Muscle layer of colon (tissue), 2 donors: ENCODE results near the gene RRAD.

Source experiments
- H3K27ac ChIP-seq: one replicate; pipeline ENCODE4 v1.7.0; 2013; ENCODE audit warnings: low read depth, mild to moderate bottlenecking, low read length, moderate library complexity
- H3K27me3 ChIP-seq, 2 donors: one replicate each; pipeline ENCODE4 v1.7.0; 2013; ENCODE audit warnings: low read length in 2 of 2, mild to moderate bottlenecking in 2 of 2; ENCODE audit not compliant: insufficient read depth in 2 of 2, control insufficient read depth in 1 of 2
- H3K36me3 ChIP-seq: one replicate; pipeline ENCODE4 v1.7.0; 2013; ENCODE audit warnings: mild to moderate bottlenecking, low read length; ENCODE audit not compliant: insufficient read depth
- H3K4me1 ChIP-seq: one replicate; pipeline ENCODE4 v1.7.0; 2013; ENCODE audit warnings: mild to moderate bottlenecking, low read length; ENCODE audit not compliant: insufficient read depth
- H3K4me3 ChIP-seq, 2 donors: one replicate each; pipeline ENCODE4 v1.7.0; 2013; ENCODE audit warnings: low read length in 2 of 2, low read depth in 1 of 2, mild to moderate bottlenecking in 1 of 2, moderate library complexity in 1 of 2
- H3K9ac ChIP-seq: one replicate; pipeline ENCODE4 v1.7.0; 2013; ENCODE audit warnings: low read length
- H3K9me3 ChIP-seq: one replicate; pipeline ENCODE4 v1.7.0; 2013; ENCODE audit warnings: mild to moderate bottlenecking, low read length
- donor health status: abdominal sarcoma.
- donor health status: Adenocarcinoma of cecum.

RRAD gene

GRCh38 chr16:66928702-66929388, 3.5 kb upstream of the RRAD start:
- Histone ChIP-seq H3K4me3 (no peak overlapping the region), H3K27me3 (no peaks in the 10 kb centered on the region), H3K36me3 (no peaks in the 10 kb centered on the region), H3K4me1 (peaks cover 31% of the 10 kb centered on the region), H3K9me3 (no peaks in the 10 kb centered on the region), H3K27ac (no peak overlapping the region), H3K9ac (no peak overlapping the region)

- Histone ChIP-seq H3K9me3 (no peaks in the 10 kb centered on the region), H3K9ac (no peak overlapping the region), H3K4me1 (peaks cover 31% of the 10 kb centered on the region), H3K36me3 (no peaks in the 10 kb centered on the region), H3K27ac (no peak overlapping the region), H3K4me3 (no peak overlapping the region), H3K27me3 (no peaks in the 10 kb centered on the region)
These were observed 2.7 kb upstream of the RRAD start for GRCh38 chr16:66927918-66928649.

- Histone ChIP-seq H3K27me3 (no peaks in the 10 kb centered on the region), H3K36me3 (no peaks in the 10 kb centered on the region), H3K27ac (no peak overlapping the region), H3K9ac (no peak overlapping the region), H3K9me3 (no peaks in the 10 kb centered on the region), H3K4me3 (no peak overlapping the region), H3K4me1 (peaks cover 26% of the 10 kb centered on the region)
These were observed 1.7 kb upstream of the RRAD start for GRCh38 chr16:66926961-66927436.

GRCh38 chr16:66926171-66926947, 1.0 kb upstream of the RRAD start:
- no peaks in the 10 kb centered on the region for H3K36me3 ChIP-seq
- no peak overlapping the region for H3K9ac ChIP-seq
- peak overlapping the region; percentile 83 for H3K27ac ChIP-seq
- H3K4me3 ChIP-seq = peak overlapping the region in 1 of 2 donors; percentile 2
- H3K9me3 ChIP-seq = no peaks in the 10 kb centered on the region
- no peaks in the 10 kb centered on the region for H3K27me3 ChIP-seq
- H3K4me1 ChIP-seq = peaks cover 26% of the 10 kb centered on the region

DNA sequence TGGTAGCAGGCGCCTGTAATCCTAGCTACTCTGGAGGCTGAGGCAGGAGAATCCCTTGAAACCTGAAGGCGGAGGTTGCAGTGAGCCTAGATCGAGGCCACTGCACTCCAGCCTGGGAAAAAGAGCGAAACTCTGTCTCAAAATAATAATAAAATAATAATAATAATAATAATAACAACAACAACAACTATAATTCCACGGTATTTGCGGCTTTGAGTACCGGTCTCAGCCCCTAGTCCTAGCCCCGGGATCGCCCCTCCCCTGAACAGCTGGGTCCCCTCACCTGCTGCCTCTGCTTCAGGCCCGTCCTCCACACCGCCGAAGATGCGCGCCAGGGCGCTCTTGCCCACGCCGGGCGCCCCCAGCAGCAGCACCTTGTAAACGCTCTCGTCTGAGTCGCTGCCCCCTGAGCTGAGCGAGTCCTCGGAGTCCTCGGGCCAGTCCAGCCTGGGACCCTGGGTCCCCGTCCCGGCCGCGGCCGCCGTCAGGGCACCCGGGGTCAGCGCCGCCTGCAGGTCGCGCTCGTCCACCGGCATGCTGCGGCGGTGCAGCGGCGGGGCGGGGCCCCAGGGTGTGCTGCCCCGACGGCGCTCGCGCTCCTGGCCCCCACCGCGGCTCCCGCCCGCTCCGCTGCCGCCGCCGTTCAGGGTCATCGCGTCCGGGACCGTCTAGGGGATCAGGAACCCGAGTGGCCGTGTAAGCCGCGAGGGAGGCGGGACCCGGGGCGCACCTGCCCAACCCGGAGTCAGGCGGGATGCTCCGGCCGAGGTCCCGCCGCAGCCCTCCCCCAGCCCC, 611 bp downstream of the RRAD start:
- peak overlapping the region; percentile 83 for H3K27ac ChIP-seq

DNA sequence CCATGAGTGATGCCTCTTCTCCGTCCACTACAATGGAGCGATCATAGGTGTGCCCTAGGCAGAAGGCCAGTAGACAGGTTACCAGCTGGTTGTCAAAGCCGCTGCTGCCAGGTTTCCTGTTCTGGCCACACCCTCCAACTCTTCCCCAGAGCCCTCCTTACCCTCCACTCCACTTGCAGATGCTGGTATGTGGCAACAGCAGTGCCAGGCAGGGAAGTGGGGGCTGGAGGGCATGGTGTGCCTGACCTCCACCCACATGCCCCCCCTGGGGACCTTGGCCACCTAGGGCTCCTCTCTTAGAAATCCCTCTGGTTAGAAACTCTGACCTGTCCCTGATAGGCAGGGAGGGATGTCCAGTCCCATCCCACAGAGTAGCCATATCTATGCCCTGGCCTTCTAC, 1.5 kb downstream of the RRAD start:
- Histone ChIP-seq H3K27me3 (no peaks in the 10 kb centered on the region), H3K9me3 (no peaks in the 10 kb centered on the region), H3K4me1 (peaks cover 26% of the 10 kb centered on the region), H3K9ac (no peak overlapping the region), H3K4me3 (peak overlapping the region in 1 of 2 donors; percentile 36), H3K36me3 (no peaks in the 10 kb centered on the region), H3K27ac (peak overlapping the region; percentile 28)

More for the DNA sequence above, 611 bp downstream of the RRAD start:
- no peaks in the 10 kb centered on the region for H3K9me3 ChIP-seq
- peak overlapping the region; percentile 56 to 67 for H3K4me3 ChIP-seq
- H3K27me3 ChIP-seq = no peaks in the 10 kb centered on the region
- no peak overlapping the region for H3K9ac ChIP-seq
- peaks cover 26% of the 10 kb centered on the region for H3K4me1 ChIP-seq
- H3K36me3 ChIP-seq = no peaks in the 10 kb centered on the region

DNA sequence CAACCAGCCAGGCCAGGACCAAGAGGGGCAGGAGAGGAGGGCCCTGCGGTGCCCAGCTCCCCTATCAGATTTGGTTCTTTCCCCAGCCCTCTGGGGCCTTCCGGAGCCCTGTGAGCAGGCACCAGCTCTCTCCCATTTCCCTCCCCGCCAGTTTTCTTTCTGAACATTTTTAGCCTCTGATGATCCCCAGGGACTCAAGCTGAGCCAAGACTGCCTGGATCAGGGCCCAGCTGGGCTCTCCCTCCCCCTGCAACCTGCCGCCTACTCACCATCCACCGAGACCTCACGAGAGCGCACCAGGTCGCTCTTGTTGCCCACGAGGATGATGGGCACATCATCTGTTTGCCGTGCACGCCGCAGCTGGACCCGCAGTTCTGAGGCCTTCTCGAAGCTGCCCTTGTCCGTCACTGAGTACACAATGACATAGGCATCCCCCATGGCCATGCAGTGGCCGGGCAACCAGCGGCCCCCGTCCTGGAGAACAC, 2.0 kb downstream of the RRAD start:
- no peaks in the 10 kb centered on the region for H3K27me3 ChIP-seq

DNA sequence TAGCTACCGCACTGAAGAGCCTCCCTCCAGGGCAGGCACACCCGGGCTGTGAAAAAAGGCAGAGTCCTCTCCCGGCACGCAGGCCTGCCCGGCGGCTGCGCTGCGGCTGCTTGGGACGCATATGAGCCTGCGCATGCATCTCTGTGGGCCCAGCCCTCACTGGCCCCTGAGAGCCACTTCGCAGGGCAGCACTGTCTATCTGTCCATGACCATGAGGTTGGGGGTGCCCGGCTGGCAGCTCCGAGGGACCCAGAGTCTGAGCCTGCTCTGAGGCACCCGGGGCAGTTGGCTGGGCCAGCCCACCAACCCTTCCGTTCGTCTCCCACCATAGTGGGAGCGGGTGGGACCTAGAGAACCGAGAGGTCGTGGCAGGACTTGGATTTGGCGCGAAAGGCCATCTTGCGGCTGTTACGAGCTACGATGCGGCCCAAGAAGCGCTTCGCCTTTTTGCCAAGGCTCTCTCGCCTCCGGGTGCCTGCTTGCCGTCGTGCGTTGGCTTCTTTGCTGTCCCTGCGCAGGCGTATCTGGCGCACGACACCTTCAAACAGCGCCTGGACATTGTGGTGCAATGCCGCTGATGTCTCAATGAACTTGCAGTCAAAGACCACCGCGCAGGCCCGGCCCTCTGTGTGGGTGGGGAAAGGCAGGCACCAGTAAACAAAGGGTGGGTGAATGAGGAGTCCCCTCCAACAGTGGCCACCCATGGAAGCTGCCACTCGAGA, 3.4 kb downstream of the RRAD start:
- Histone ChIP-seq H3K9ac (no peak overlapping the region), H3K36me3 (no peaks in the 10 kb centered on the region), H3K9me3 (no peaks in the 10 kb centered on the region), H3K27ac (no peak overlapping the region), H3K4me3 (no peak overlapping the region), H3K4me1 (peaks cover 26% of the 10 kb centered on the region), H3K27me3 (no peaks in the 10 kb centered on the region)

More for the DNA sequence above, 2.0 kb downstream of the RRAD start:
- H3K4me3 ChIP-seq = peak overlapping the region in 1 of 2 donors; percentile 36
- H3K9ac ChIP-seq = no peak overlapping the region
- H3K27ac ChIP-seq = peak overlapping the region; percentile 28
- no peaks in the 10 kb centered on the region for H3K36me3 ChIP-seq
- peaks cover 26% of the 10 kb centered on the region for H3K4me1 ChIP-seq
- H3K9me3 ChIP-seq = no peaks in the 10 kb centered on the region

DNA sequence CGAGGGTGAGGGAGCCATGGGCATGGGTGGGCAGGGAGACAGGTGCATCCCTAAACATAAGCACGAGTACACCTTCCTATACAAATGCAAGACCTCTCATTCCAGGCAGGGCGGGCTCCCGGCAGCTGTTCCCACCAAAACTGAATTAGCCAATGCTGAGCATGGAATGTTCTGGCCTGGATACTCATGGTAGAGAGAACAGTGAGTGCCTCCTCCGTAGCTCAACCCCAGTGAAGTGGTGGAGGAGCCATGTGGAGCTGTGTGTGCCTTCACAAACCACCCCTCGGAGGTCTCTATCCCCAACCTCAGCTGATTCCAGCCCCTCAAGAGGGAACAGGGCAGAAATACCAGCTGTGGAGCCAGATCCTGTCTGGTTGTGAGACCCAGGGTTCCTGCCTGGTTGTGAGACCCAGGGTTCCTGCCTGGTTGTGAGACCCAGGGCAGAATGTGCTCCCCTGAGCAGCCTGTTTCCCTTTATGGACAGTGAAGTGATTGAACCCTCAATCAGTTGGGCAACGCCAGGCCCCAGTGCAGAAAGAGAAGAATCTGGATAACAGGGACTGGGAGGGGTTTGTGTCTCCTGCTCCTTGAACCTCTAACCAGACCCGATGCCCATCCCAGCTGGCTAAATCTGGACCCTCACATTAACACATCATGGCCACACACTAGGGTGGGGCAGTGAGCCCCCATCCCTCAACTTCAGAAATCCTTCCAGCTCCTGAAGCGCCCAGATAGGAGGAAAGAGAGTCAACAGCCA, 4.2 kb downstream of the RRAD start:
- Histone ChIP-seq H3K36me3 (no peaks in the 10 kb centered on the region), H3K27me3 (no peaks in the 10 kb centered on the region), H3K9ac (no peak overlapping the region), H3K27ac (no peak overlapping the region), H3K4me3 (no peak overlapping the region), H3K4me1 (peaks cover 21% of the 10 kb centered on the region), H3K9me3 (no peaks in the 10 kb centered on the region)

- H3K27ac ChIP-seq = no peak overlapping the region
- H3K27me3 ChIP-seq = no peaks in the 10 kb centered on the region
- no peak overlapping the region for H3K4me3 ChIP-seq
- H3K9ac ChIP-seq = no peak overlapping the region
- H3K9me3 ChIP-seq = no peaks in the 10 kb centered on the region
- no peaks in the 10 kb centered on the region for H3K36me3 ChIP-seq
- peaks cover 15% of the 10 kb centered on the region for H3K4me1 ChIP-seq
These were observed 5.1 kb downstream of the RRAD start for GRCh38 chr16:66920299-66920590.
